ENCODE measurements around the gene ADAM10.

The ADAM10 gene

DNA sequence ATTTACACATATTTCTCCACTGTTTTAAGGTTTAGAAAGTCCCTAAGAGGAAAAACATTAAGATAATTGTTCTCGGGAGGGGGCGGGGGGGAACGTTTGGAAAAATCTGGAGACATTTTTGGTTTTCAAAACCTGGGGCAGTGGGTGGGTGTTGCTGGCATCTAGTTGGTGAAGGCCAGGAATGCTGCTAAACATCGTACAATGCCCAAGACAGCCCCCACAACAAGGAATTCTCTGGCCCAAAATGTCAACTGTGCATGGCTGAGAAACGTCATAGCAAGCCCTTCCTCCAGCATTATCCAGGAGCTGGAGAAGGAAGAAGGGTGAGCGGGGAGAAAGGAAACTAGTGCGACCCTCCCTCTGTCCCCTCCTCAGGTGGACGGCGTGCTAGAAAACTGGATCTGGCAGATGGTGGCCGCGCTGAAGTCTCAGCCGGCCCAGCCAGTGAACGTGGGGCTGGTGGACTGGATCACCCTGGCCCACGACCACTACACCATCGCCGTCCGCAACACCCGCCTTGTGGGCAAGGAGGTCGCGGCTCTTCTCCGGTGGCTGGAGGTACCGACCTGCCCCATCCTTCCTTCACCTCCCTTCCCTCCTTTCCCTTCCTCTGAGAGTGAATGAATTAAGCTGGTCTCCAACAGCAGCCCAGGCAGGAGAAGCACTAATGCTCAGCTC is 208.0 kb downstream of the ADAM10 start:
- DNase-seq (ENCODE audit: low read depth in 2 of 3, low spot score in 2 of 3) = no peak

DNA sequence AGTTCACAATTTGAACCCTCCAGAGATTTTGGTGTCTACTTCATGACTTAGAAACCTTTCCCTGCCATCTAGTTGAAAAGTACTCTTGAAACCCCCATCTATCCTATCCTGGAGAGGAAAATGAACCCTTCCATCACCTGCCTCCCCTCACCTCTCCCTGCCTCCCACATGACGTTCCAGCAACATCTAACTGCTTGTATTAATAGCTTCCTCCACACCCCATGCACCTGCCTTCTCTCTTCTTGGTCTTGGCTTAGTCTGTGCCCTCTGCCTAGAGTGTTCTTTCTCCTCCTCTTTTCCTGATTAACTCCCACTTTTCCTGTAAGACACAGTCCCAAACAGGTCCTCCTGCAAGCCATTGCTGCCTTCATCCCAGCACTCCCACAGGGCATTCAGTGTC is 210.0 kb downstream of the ADAM10 start:
- DNase-seq (ENCODE audit: low read depth in 2 of 3, low spot score in 2 of 3) = no peak

DNA sequence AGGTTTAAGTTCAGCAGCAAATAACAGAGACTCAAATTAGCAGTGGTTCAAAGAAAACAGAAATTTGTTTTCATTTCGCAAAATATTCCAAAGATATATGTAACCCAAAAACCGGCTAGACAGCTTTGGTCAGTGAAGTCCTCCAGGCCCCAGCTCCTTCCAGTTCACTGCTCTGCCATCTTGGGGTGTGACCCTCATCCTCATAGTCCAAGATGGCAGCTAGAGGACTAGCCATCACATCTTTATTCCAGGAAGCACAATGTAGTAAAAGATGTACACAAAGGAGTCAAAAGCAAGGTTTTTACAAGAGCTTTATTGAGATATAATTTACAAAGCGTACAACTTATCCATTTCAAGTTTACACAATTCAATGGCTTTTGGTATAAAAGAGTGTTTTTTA is 210.6 kb downstream of the ADAM10 start:
- no peak for DNase-seq (ENCODE audit: low read depth in 2 of 3, low spot score in 2 of 3)
